H9 (cell line): ENCODE data around the gene CYBC1. TPM values are rescaled to one million over a fixed set of nuclear protein-coding genes. Genes with fewer than 3 reads are reported as not detected.

Source experiments
- DNase-seq: peaks from one replicate; pipeline ENCODE4 v3.0.0-alpha.2; 2017
- H2AFZ ChIP-seq: one replicate; pipeline ENCODE4 v1.6.1; 2013; ENCODE audit warnings: mild to moderate bottlenecking, low read length, control low read depth, moderate library complexity
- H2AK5ac ChIP-seq: 2 replicates; pipeline ENCODE4 v1.6.1; 2013; ENCODE audit warnings: low read length, control low read depth, mixed read lengths; ENCODE audit not compliant: insufficient read length
- H2BK120ac ChIP-seq: one replicate; pipeline ENCODE4 v1.6.1; 2013; ENCODE audit warnings: low read depth, mild to moderate bottlenecking, low read length, control low read depth, inconsistent platforms; ENCODE audit not compliant: poor library complexity, severe bottlenecking
- H2BK12ac ChIP-seq: 2 replicates; pipeline ENCODE4 v1.6.1; 2013; ENCODE audit warnings: low read length, control low read depth, mixed read lengths, low read depth; ENCODE audit not compliant: insufficient read length
- H2BK15ac ChIP-seq: 2 replicates; pipeline ENCODE4 v1.6.1; 2013; ENCODE audit warnings: low read depth, low read length, control low read depth
- H2BK20ac ChIP-seq: one replicate; pipeline ENCODE4 v1.6.1; 2013; ENCODE audit warnings: low read depth, mild to moderate bottlenecking, low read length, control low read depth, inconsistent platforms; ENCODE audit not compliant: poor library complexity, severe bottlenecking
- H2BK5ac ChIP-seq: 2 replicates; pipeline ENCODE4 v1.6.1; 2013; ENCODE audit warnings: low read length, control low read depth, mixed read lengths; ENCODE audit not compliant: insufficient read length
- H3K14ac ChIP-seq: 2 replicates; pipeline ENCODE4 v1.6.1; 2013; ENCODE audit warnings: low read length, control low read depth; ENCODE audit not compliant: insufficient read depth
- H3K18ac ChIP-seq: 2 replicates; pipeline ENCODE4 v1.6.1; 2013; ENCODE audit warnings: low read depth, mild to moderate bottlenecking, mixed read lengths, low read length, control low read depth; ENCODE audit not compliant: insufficient read length
- H3K23ac ChIP-seq: 2 replicates; pipeline ENCODE4 v1.6.1; 2013; ENCODE audit warnings: low read length, control low read depth, mixed read lengths, low read depth; ENCODE audit not compliant: insufficient read length
- H3K23me2 ChIP-seq: 2 replicates; pipeline ENCODE4 v1.6.1; 2013; ENCODE audit warnings: low read depth, mild to moderate bottlenecking, mixed read lengths, low read length, control low read depth; ENCODE audit not compliant: insufficient read length, poor library complexity, severe bottlenecking
- H3K27ac ChIP-seq: 2 replicates; pipeline ENCODE4 v1.5.1; 2013; ENCODE audit warnings: low read length, control low read depth, mixed read lengths, low read depth; ENCODE audit not compliant: insufficient read length
- H3K27me3 ChIP-seq: 2 replicates; pipeline ENCODE4 v1.6.1; 2013; ENCODE audit warnings: low read length, control low read depth, inconsistent platforms; ENCODE audit not compliant: insufficient read depth
- H3K4ac ChIP-seq: 2 replicates; pipeline ENCODE4 v1.6.1; 2013; ENCODE audit warnings: low read depth, mild to moderate bottlenecking, control low read depth, inconsistent platforms, low read length, moderate library complexity
- H3K4me1 ChIP-seq: 2 replicates; pipeline ENCODE4 v1.6.1; 2013; ENCODE audit warnings: low read length, control low read depth, inconsistent platforms; ENCODE audit not compliant: insufficient read depth
- H3K4me2 ChIP-seq: 2 replicates; pipeline ENCODE4 v1.6.1; 2013; ENCODE audit warnings: low read length, control low read depth, mixed read lengths; ENCODE audit not compliant: insufficient read length, insufficient read depth
- H3K56ac ChIP-seq: 2 replicates; pipeline ENCODE4 v1.6.1; 2013; ENCODE audit warnings: low read depth, mild to moderate bottlenecking, mixed read lengths, low read length, control low read depth; ENCODE audit not compliant: insufficient read length
- H3K79me1 ChIP-seq: 2 replicates; pipeline ENCODE4 v1.6.1; 2013; ENCODE audit warnings: low read depth, mild to moderate bottlenecking, moderate library complexity, low read length, control low read depth, inconsistent platforms; ENCODE audit not compliant: insufficient read depth, poor library complexity, severe bottlenecking
- H3K79me2 ChIP-seq: 2 replicates; pipeline ENCODE4 v1.6.1; 2013; ENCODE audit warnings: low read length, control low read depth, inconsistent platforms; ENCODE audit not compliant: insufficient read depth
- H3K9ac ChIP-seq: 2 replicates; pipeline ENCODE4 v1.6.1; 2013; ENCODE audit warnings: low read length, control low read depth, mixed read lengths; ENCODE audit not compliant: insufficient read length; ENCODE audit errors: extremely low read depth
- H3K9me3 ChIP-seq: one replicate; pipeline ENCODE4 v1.6.1; 2013; ENCODE audit warnings: low read depth, low read length, inconsistent platforms; ENCODE audit not compliant: control insufficient read depth
- H3T11ph ChIP-seq: one replicate; pipeline ENCODE4 v1.6.1; 2013; ENCODE audit warnings: mild to moderate bottlenecking, low read length, control low read depth, inconsistent platforms
- H4K20me1 ChIP-seq: one replicate; pipeline ENCODE4 v1.6.1; 2013; ENCODE audit not compliant: control insufficient read depth, insufficient read length, insufficient read depth
- H4K5ac ChIP-seq: 2 replicates; pipeline ENCODE4 v1.6.1; 2013; ENCODE audit warnings: low read depth, mild to moderate bottlenecking, mixed read lengths, low read length, control low read depth; ENCODE audit not compliant: insufficient read length
- H4K8ac ChIP-seq: replicated peaks from 2 replicates; pipeline ENCODE4 v1.6.1; 2013; ENCODE audit warnings: low read length, control low read depth, mixed read lengths, low read depth; ENCODE audit not compliant: insufficient read length
- H4K91ac ChIP-seq: 2 replicates; pipeline ENCODE4 v1.6.1; 2013; ENCODE audit warnings: low read depth, mild to moderate bottlenecking, moderate library complexity, mixed read lengths, low read length, control low read depth; ENCODE audit not compliant: insufficient read length
- H3K27ac Mint-ChIP-seq, 3 experiments: 2 replicates in 2 of 3; 3 replicates in 1 of 3; pipeline ENCODE4 v1.8.0; 2020 to 2021; ENCODE audit warnings: mixed read lengths in 3 of 3, mild to moderate bottlenecking in 1 of 3, moderate library complexity in 1 of 3
- H3K27me3 Mint-ChIP-seq: 2 replicates; pipeline ENCODE4 v1.8.0; 2021; ENCODE audit warnings: low read depth, mild to moderate bottlenecking, moderate library complexity, mixed read lengths
- H3K36me3 Mint-ChIP-seq, 3 experiments: 2 replicates in 2 of 3; 3 replicates in 1 of 3; pipeline ENCODE4 v1.8.0; 2020 to 2021; ENCODE audit warnings: low read depth in 3 of 3, mixed read lengths in 3 of 3; ENCODE audit not compliant: insufficient read depth in 1 of 3
- H3K4me1 Mint-ChIP-seq, 2 experiments: 2 replicates each; pipeline ENCODE4 v1.8.0; 2020; ENCODE audit warnings: mixed read lengths in 2 of 2
- H3K4me3 Mint-ChIP-seq, 2 experiments: 2 replicates in 1 of 2; 3 replicates in 1 of 2; pipeline ENCODE4 v1.8.0; 2020 to 2021; ENCODE audit warnings: mild to moderate bottlenecking in 2 of 2, mixed read lengths in 2 of 2, moderate library complexity in 1 of 2
- H3K9me3 Mint-ChIP-seq, 2 experiments: 2 replicates in 1 of 2; 3 replicates in 1 of 2; pipeline ENCODE4 v1.8.0; 2020; ENCODE audit warnings: mild to moderate bottlenecking in 2 of 2, mixed read lengths in 2 of 2, moderate library complexity in 1 of 2
- WGBS: extraction: QIAGEN DNeasy Blood & Tissue Kit; methylation state at CpG from one replicate; pipeline ENCODE4 v1.1.7; 2013; ENCODE audit warnings: missing lambda C conversion rate, low lambda C conversion rate, mixed read lengths; ENCODE audit not compliant: insufficient read length; ENCODE audit errors: extremely low coverage; 5-methylcytosine and 5-hydroxymethylcytosine counted together
- total RNA-seq: library from RNA; stranded (reverse); gene quantifications from 2 replicates; pipeline ENCODE4 v1.2.1, GENCODE V29; 2021
- TF ChIP-seq, protein P1 (sequence below): fragments of 200-600 bp; sonication (generic); conservative IDR thresholded peaks from 3 replicates; pipeline ENCODE4 v1.8.0; 2021; ENCODE audit warnings: antibody characterized with exemption, mild to moderate bottlenecking

Gene CYBC1
- total RNA-seq, 1 experiment from 2014 or later, result 81.7 TPM

DNA sequence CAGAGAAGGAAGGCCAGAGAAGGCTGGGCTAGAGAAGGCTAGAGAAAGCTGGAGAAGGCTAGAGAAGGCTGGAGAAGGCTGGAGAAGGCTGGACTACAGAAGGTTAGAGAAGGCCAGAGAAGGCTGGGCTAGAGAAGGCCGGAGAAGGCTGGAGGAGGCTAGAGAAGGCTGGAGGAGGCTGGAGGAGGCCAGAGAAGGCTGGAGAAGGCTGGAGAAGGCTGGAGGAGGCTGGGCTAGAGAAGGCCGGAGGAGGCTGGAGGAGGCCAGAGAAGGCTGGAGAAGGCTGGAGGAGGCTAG lies 25.7 kb downstream of the CYBC1 start:
- peaks cover 30 to 44% (median 34%) of the 10 kb centered on the region in 3 experiments for H3K36me3 Mint-ChIP-seq
- Histone ChIP-seq H4K20me1 (no peaks in the 10 kb centered on the region), H3K18ac (no peak overlapping the region)

More for the DNA sequence above, 25.7 kb downstream of the CYBC1 start:
- Histone ChIP-seq H3K23me2 (no peaks in the 10 kb centered on the region), H4K8ac (no peak overlapping the region), H2BK120ac (no peak overlapping the region), H3T11ph (no peak overlapping the region), H2BK20ac (no peak overlapping the region), H3K79me1 (no peaks in the 10 kb centered on the region), H2BK12ac (no peak overlapping the region), H3K9me3 (no peaks in the 10 kb centered on the region), H3K4me1 (no peaks in the 10 kb centered on the region; the same call in 1 of the 2 replicates), H4K91ac (no peak overlapping the region), H2BK5ac (no peak overlapping the region), H3K4me2 (no peak overlapping the region), H2AK5ac (no peak overlapping the region), H3K4ac (no peak overlapping the region), H3K27ac (no peak overlapping the region), H3K27me3 (no peaks in the 10 kb centered on the region), H3K56ac (no peak overlapping the region), H3K14ac (no peak overlapping the region), H3K79me2 (no peaks in the 10 kb centered on the region), H3K23ac (no peak overlapping the region), H3K9ac (no peak overlapping the region), H2AFZ (no peak overlapping the region), H2BK15ac (no peak overlapping the region), H4K5ac (no peak overlapping the region)
- no peak overlapping the region; a peak in 1 of 5 replicates for H3K4me3 Mint-ChIP-seq
- TF ChIP-seq, protein P1, sequence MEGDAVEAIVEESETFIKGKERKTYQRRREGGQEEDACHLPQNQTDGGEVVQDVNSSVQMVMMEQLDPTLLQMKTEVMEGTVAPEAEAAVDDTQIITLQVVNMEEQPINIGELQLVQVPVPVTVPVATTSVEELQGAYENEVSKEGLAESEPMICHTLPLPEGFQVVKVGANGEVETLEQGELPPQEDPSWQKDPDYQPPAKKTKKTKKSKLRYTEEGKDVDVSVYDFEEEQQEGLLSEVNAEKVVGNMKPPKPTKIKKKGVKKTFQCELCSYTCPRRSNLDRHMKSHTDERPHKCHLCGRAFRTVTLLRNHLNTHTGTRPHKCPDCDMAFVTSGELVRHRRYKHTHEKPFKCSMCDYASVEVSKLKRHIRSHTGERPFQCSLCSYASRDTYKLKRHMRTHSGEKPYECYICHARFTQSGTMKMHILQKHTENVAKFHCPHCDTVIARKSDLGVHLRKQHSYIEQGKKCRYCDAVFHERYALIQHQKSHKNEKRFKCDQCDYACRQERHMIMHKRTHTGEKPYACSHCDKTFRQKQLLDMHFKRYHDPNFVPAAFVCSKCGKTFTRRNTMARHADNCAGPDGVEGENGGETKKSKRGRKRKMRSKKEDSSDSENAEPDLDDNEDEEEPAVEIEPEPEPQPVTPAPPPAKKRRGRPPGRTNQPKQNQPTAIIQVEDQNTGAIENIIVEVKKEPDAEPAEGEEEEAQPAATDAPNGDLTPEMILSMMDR, result no peak
- peaks cover 18% of the 10 kb centered on the region in 2 experiments for H3K9me3 Mint-ChIP-seq
- DNase-seq, result no peak
- no peaks in the 10 kb centered on the region; the same call in 1 of the 2 replicates for H3K27me3 Mint-ChIP-seq
- H3K4me1 Mint-ChIP-seq, result no peaks in the 10 kb centered on the region
- no CpG with 5 or more reads among the region's 2 CpGs for WGBS
- H3K27ac Mint-ChIP-seq, result 0 out of 7 replicates have a peak overlapping the region, but pooled peaks of 1 of the 3 experiments have one; percentile 56
